ENCODE data around the gene KRTAP10-3.

DNA sequence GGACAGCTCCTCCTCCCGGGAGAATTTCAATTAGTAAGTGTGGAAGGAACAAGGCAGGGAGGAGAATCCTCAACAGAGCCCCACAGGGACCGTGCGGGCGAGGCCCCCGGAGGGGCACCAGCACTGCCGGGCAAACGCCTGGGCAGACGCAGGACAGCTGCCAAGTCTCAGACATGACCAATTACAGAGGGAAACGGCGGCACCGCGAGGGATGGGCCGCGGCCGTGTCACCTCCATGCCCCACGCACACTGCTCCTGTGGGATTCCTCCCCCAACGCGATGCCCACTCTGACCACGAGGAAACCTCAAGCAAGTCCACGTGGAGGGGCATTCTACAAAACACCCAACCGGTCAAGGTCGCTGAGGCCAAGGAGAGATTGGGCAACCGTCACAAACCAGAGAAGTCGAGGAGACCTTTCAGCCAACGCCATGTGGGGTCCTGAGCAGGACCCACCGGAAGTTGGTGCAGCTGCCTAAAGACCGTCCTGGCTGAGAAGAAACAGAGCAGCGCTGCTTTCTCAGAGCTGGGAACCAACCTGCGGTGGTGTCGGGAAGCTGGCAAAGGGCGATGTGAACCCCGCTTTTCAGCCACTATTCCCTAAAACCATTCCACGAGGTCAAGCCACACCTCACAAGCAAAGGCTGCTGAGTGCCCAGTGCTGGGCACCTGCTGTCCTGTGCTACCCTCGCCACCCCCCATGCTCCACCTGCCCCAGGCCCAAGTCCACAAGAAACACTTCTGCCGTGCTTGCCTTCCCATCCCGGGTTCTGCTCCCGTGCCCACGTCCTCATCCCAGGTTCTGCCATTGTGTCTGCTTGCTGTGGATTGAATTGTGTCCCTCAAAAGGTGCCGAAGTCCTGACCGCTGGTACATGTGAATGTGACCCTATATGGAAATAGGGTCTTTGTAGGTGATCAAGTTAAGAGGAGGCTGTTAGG lies 13.5 kb upstream of the KRTAP10-3 start:
- TF ChIP-seq, protein P1, sequence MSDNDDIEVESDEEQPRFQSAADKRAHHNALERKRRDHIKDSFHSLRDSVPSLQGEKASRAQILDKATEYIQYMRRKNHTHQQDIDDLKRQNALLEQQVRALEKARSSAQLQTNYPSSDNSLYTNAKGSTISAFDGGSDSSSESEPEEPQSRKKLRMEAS (IDR thresholded peaks at IDR 0.05): no peak
- TF ChIP-seq, protein P2, sequence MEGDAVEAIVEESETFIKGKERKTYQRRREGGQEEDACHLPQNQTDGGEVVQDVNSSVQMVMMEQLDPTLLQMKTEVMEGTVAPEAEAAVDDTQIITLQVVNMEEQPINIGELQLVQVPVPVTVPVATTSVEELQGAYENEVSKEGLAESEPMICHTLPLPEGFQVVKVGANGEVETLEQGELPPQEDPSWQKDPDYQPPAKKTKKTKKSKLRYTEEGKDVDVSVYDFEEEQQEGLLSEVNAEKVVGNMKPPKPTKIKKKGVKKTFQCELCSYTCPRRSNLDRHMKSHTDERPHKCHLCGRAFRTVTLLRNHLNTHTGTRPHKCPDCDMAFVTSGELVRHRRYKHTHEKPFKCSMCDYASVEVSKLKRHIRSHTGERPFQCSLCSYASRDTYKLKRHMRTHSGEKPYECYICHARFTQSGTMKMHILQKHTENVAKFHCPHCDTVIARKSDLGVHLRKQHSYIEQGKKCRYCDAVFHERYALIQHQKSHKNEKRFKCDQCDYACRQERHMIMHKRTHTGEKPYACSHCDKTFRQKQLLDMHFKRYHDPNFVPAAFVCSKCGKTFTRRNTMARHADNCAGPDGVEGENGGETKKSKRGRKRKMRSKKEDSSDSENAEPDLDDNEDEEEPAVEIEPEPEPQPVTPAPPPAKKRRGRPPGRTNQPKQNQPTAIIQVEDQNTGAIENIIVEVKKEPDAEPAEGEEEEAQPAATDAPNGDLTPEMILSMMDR (IDR thresholded peaks at IDR 0.05): no peak
- no peak for TF ChIP-seq POLR2A (IDR thresholded peaks at IDR 0.05; ENCODE audit: low read length)
- TF ChIP-seq ZSCAN20 (CRISPR knock-in tag; IDR thresholded peaks at IDR 0.05): no peak
- no peak for TF ChIP-seq KDM1A (IDR thresholded peaks at IDR 0.05; ENCODE audit: low read depth)
- no peak for TF ChIP-seq RAD21 (conservative IDR thresholded peaks at IDR 0.05 in 1 of 2, IDR thresholded peaks at IDR 0.05 in 1 of 2)
- no peak for TF ChIP-seq CEBPB (IDR thresholded peaks at IDR 0.05)
- TF ChIP-seq JUN (IDR thresholded peaks at IDR 0.05): no peak
- no peak for TF ChIP-seq FOSL2 (IDR thresholded peaks at IDR 0.05)
- no peak for TF ChIP-seq FOSL2 (CRISPR knock-in tag; IDR thresholded peaks at IDR 0.05)
- TF ChIP-seq BHLHE40 (IDR thresholded peaks at IDR 0.05; ENCODE audit: low read depth, low read length): no peak
- no peak for TF ChIP-seq FOXS1 (CRISPR knock-in tag; IDR thresholded peaks at IDR 0.05)

Data from A549 (cell line).